Activated T-cell treated with anti-CD3 and anti-CD28 coated beads, Interleukin-2, amount 50 U/mL, for 48 hours (primary cell): Measurements from ENCODE around the gene NQO1.
"Not testable (repeated sequence)": the region's sequence is repeated elsewhere in the genome, so short reads cannot be mapped to it uniquely, and the experiment has no call there.

Experiments used
- DNase-seq, 2 experiments: peaks; one replicate each; pipeline ENCODE4 v3.0.0-alpha.2; 2020

NQO1 gene

DNA sequence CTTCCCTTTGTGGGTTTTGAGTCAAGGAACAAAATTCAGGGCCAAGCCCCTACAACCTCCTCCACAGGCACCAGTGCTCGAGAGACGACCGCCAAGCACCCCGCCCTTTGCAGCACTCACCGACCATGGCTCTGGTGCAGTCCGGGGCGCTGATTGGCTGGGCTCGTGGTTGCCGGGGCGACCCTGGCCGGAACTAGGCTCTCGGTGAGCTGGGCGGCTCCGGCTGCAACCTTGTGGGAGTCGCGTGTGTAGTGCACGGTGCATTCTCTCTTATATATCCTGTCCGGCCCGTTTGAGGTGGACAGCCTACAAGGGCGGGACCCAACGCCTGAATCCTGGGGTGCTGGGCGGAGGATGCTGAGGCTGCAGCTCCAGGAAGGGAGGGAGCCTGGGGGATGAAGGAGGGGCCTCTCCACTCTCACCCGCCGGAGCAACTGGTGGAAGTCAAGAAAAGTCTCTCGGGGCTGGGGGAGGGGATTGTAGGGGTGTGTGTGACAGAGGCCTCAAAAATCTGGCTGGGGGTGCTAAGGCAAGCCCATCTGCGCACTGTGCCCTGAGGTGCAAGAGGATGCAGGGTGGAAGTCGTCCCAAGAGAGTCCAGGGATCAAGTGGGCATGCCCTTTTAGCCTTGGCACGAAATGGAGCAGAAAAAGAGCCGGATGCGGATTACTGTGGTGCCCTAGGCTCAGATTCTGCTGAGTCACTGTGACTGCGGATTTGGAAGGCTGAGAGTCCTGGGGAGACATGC lies at the start of gene NQO1:
TSS of gene NQO1 (minus strand) at position 248 of the 748 bp plus-strand sequence. CDS start at position 127, 121 bp downstream.
- DNase-seq = peak; percentile 94 to 95

DNA sequence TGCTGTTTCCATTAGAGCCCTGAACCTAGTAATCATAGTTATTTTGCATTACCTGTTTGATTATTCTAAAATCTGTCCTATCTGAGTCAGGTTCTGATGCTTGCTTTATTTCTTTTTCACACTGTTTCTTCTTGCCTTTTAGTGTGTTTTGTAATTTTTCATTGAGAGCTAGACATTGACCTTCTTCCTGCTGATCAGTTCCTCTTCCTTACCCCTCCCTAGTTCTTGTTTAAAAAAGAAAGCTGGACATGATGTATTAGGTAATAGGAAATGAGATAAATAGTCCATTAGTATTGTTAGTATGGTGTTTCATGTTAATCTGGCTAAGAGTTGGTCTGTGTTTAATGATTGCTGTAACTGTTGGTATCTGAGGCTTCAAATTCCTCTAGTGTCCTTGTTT lies 49.2 kb upstream of the NQO1 start:
- DNase-seq = no peak

DNA sequence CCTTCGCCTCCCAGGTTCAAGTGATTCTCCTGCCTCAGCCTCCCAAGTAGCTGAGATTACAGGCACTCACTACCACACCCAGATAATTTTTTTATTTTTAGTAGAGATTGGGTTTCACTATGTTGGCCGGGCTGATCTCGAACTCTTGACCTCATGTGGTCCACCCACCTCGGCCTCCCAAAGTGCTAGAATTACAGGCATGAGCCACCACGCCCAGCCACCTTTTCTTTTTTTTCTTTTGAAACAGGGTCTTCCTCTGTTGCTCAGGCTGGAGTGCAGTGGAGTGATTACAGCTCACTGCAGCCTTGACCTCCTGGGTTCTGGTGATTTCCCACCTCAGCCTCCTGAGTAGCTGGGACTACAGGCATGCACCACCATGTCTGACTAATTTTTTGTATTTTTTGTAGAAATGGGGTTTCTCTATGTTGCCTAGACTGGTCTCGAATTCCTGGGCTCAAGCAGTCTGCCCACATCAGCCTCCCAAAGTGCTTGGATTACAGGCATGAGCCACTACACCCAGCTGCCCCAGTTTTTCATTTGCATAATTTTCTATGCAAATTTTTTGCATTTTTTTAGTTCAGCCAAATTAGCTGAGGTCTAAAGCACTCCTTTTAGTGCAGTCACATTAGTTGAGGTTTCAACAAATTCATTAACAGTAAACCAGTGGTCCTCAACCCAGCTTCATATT lies 47.0 kb upstream of the NQO1 start:
- DNase-seq = no peak

DNA sequence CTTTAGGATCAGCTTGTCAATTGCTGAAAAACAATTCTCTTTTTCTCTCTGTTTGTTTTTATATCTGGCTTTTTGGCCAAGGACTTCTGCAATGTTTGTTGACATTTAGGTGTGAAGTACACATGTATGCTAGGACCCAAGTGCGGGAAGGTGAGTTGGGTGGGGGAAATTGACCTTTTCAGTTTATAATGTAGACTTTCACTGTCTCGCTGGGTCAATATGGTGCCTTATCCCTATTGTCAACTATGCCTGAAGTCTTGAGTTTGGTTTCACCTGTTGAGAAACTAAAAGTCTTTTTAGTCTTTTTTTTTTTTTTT lies 45.2 kb upstream of the NQO1 start:
- DNase-seq = no peak

GRCh38 chr16:69769404-69769803 lies 43.0 kb upstream of the NQO1 start:
- DNase-seq = no peak

DNA sequence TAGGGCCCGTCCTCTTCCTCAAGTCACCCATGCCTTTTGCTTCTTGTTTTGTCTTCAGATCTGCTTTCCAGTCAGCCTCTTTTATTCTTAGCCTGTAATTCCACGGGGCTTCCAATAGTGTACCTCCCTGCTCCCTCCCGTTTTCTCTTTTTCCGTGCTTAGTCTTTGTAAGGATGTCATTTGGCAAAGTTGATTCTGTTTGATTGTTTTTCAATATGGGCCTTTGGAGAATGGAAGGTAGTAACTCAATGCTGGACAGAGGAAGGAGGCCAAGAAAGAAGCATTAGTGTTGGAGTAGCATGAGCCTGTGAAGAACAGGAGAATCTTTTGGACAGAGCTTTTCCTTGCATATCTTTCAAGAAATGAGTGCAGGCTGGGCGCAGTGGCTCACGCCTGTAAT lies 42.3 kb upstream of the NQO1 start:
- no peak for DNase-seq

DNA sequence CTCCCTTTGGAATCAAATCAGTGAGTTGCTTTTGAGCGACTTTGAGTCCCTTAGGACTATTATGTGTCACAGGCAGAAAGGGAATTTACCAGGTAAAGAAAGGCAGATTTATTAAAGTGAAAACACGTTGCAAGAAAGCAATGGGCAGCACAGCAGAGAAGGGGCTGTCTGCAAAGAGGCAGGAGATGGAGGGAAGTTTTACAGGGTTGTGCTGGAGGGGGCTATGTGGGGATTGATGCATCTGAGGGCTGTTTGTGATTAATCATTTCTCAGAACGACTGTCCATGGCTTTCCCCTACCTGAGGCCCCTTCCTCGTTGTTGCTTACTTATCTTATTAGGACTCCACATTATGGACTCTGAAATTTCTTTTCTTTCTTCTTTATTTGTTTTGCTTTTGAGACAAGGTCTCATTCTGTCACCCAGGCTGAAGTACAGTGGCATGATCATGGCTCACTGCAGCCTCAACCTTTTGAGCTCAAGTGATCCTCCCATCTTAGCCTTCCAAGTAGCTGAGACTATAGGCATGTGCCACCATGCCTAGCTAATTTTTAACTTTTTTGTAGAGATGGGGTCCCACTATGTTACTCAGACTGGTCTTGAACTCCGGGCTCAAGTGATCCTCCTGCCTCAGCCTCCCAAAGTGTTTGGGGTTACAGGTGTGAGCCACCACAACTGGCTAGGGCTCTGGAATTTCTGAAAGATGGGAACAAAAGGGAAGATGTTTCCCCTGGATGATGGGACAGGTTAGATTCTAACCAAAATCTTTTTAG lies 41.3 kb upstream of the NQO1 start:
- DNase-seq = no peak

DNA sequence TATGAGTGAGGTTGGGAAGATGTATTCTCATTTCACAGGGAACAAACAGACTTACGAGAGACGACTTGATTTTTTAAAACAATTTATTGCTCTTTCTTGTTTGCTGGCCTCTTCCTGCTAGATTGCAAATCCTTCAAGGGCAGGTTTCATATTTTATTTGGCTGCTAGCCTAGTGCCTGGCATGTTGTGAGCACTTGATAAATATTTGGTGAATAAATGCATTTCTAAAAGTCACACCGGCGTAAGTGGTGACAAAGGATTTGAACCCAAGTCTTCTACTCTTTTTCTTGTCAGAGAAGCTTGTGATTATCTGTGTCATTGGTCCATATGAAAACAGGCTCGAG lies 37.2 kb upstream of the NQO1 start:
- DNase-seq = no peak

DNA sequence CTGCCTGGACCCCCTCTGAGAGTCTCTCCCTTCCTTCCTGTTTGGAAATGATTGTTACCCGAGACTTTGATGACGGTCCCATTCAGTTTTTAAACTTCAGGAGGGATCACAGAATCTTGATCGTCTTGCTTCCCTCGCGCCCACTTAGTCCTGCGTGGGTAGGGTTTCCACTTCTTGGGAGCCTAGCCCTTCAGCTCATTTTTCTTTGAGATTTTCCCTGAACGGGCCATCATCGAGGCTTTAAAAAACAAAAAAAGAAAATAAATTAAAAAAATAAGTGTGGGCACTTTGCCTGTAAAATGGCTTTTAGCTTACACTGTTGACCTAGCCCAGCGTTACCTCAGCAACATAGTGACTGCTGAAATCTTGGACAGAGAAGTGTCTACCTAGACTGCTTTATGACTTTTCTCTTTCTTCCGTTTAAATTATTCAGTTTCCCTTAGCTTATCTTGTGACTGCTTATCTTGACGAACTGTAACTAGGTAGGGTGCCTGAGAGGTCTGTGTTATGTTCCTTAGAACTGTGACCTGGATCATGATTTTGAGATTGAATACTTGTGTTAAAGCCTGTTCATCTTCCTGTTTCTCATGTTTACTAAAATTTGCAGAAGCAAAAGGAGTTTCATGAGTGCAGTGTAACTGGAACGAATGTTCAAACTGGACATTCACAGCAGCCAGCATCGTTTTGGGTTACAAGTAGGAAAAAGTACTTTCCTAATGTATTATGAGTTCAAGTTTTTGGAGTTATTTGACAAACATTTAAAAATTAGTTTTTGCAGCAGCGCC lies 36.6 kb upstream of the NQO1 start:
- DNase-seq = no peak

- peak; percentile 85 to 86 for DNase-seq
Observed at GRCh38 chr16:69761983-69762813, 35.8 kb upstream of the NQO1 start, which contains the start of gene WWP2. Gene WWP2 (plus strand): TSS chr16:69762332. CDS start chr16:69787011, 24,679 bp downstream.

- not testable (repeated sequence) for DNase-seq
Observed at GRCh38 chr16:69757375-69757774, 31.0 kb upstream of the NQO1 start.

- DNase-seq = no peak
Observed at GRCh38 chr16:69756705-69757104, 30.3 kb upstream of the NQO1 start.

DNA sequence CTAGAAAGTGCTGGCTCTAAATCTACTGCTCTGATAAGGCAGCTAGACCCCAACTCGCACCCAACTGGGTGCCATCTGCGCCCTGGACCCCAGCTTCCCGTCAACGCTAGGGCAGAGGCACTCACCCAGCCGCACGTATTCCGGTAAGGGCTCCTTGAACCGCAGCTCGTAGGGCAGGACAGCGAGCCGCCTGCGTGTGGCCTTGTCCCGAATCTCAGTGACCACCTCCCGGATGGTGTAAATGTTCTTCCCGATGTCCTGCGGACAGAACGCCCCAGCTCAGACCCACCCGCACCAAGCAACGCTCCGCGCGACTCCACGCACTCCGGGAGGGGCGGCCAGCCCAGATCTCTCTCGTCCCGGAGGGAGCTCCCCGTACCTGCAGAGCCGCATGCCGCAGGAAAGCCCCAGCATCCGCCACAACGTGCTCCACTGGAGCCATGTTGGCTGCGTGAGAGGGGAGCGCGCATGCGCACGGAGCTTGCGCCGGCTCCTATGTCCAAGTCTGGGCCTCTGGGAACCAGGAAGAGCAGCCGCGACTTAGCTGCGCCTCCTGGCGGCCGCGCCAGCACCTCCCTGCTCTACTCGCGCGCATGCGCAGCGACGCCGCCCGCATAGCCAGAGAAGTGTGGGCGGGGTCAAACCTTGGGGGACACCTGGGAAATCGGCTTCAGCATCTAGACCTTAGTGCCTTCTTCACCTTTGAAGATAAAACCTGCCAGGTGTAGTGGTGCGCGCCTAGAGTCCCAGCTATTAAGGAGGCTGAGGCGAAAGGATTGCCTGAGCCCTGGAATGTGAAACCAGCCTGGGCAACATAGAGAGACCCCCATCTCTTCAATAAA lies 28.3 kb upstream of the NQO1 start, which contains the start of gene NOB1:
TSS of gene NOB1 (minus strand) at position 458 of the 842 bp plus-strand sequence. CDS start at position 442, 16 bp downstream.
- peak; percentile 96 to 97 for DNase-seq

DNA sequence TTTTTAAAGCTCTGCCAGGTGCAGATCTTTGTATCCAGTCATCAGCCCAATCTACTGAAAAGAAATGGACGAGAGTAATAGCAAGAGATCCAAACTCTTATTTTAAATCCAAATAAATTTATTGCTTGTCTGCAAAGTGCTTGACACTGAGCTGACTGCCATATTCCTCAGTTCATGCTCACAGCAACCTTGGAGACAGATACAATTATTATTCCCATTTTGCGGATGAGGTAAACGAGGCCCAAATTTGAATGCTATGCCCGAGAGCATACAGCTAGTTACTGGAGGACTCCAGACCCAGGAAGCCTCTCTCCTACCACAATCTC lies 27.7 kb upstream of the NQO1 start:
- no peak for DNase-seq

GRCh38 chr16:69748694-69749345 lies 22.5 kb upstream of the NQO1 start:
- no peak for DNase-seq

- DNase-seq = no peak
Observed at GRCh38 chr16:69747115-69747514, 20.8 kb upstream of the NQO1 start.

GRCh38 chr16:69745959-69746358 lies 19.6 kb upstream of the NQO1 start:
- DNase-seq = no peak

GRCh38 chr16:69745232-69745612 lies 18.9 kb upstream of the NQO1 start:
- DNase-seq = no peak

GRCh38 chr16:69744363-69745231 lies 18.2 kb upstream of the NQO1 start:
- DNase-seq = no peak
